HepG2 (cell line): ENCODE results near the gene GPC3. TPM values are rescaled to one million over a fixed set of nuclear protein-coding genes. Genes with fewer than 3 reads are reported as not detected.
A peak's percentile ranks its signal among the peaks of the same experiment; 100 is the strongest.

Source experiments
- ATAC-seq: fragments of 200-7000 bp; cut with Tn5 transposase; 3 replicates; pipeline ENCODE4 v1.9.1; 2020; ENCODE audit warnings: mild to moderate bottlenecking, moderate library complexity
- BruUV-seq: library from RNA; stranded (reverse); fragments of 400-500 nt; replicated peaks from 2 replicates; lab custom pipeline; 2021; lab: Mats Ljungman, UMichigan
- CTCF ChIA-PET: fragments of 300-600 bp; formaldehyde crosslinking; extraction: SDS; loops from one replicate; lab custom pipeline; 2021; ENCODE audit warnings: low total read pairs, inconsistent platforms, low intra/inter-chr PET ratio; lab: Yijun Ruan, JAX
- POLR2A ChIA-PET: fragments of 350-600 bp; sonication (Branson Sonifier 250); formaldehyde crosslinking; loops from one replicate; lab custom pipeline; 2020; ENCODE audit warnings: antibody characterized with exemption, inconsistent platforms; lab: Yijun Ruan, JAX
- DNase-seq: peaks from one replicate; pipeline ENCODE4 v3.0.0-alpha.2; 2015; ENCODE audit warnings: low spot score
- FAIRE-seq: peaks from 3 replicates; lab custom pipeline; 2011; peaks lifted over from hg19 to GRCh38; lab: Jason Lieb, UNC
- H2AFZ ChIP-seq: one replicate; pipeline ENCODE4 v1.6.1; 2011; ENCODE audit warnings: low read length, inconsistent platforms
- H3K27ac ChIP-seq: fragments of 300-600 bp; 3 replicates; pipeline ENCODE4 v1.8.0; 2011; ENCODE audit warnings: mixed run types, mild to moderate bottlenecking, mixed read lengths, low read length, inconsistent platforms; ENCODE audit not compliant: insufficient read depth; ENCODE audit errors: extremely low read length
- H3K27me3 ChIP-seq, 2 experiments: fragments of 200-600 bp in 1 of 2; 2 replicates in 1 of 2; 3 replicates in 1 of 2; pipeline versions ENCODE4 v1.6.0 to v1.8.0; 2011; ENCODE audit warnings: low read length in 2 of 2, mild to moderate bottlenecking in 2 of 2, moderate library complexity in 2 of 2, inconsistent platforms in 1 of 2; ENCODE audit not compliant: insufficient read depth in 2 of 2, control insufficient read depth in 1 of 2
- H3K36me3 ChIP-seq, 2 experiments: fragments of 200-600 bp in 1 of 2; replicated peaks in 1 of 2; 2 replicates in 1 of 2; 3 replicates in 1 of 2; pipeline versions ENCODE4 v1.5.1 to v1.8.0; 2011; ENCODE audit warnings: low read length in 2 of 2, inconsistent platforms in 1 of 2; ENCODE audit not compliant: insufficient read depth in 2 of 2, control insufficient read depth in 1 of 2
- H3K4me1 ChIP-seq: 2 replicates; pipeline ENCODE4 v1.5.1; 2012; ENCODE audit warnings: low read length, inconsistent platforms; ENCODE audit not compliant: insufficient read depth
- H3K4me2 ChIP-seq: 2 replicates; pipeline ENCODE4 v1.6.0; 2011; ENCODE audit warnings: low read depth, low read length, inconsistent platforms
- H3K4me3 ChIP-seq, 3 experiments: fragments of 200-600 bp in 1 of 3; sonication (generic), shearing (Covaris generic) in 1 of 3; replicated peaks in 1 of 3; 2 replicates each; pipeline ENCODE4 v1.5.1; 2011 to 2016; ENCODE audit warnings: low read length in 3 of 3, inconsistent platforms in 2 of 3, low read depth in 2 of 3, mild to moderate bottlenecking in 2 of 3, control low read depth in 1 of 3, mixed read lengths in 1 of 3; ENCODE audit not compliant: insufficient read depth in 1 of 3
- H3K79me2 ChIP-seq: one replicate; pipeline ENCODE4 v1.6.1; 2011; ENCODE audit warnings: low read length, inconsistent platforms; ENCODE audit not compliant: insufficient read depth
- H3K9ac ChIP-seq: 2 replicates; pipeline ENCODE4 v1.6.0; 2011; ENCODE audit warnings: mild to moderate bottlenecking, low read depth, low read length, inconsistent platforms; ENCODE audit not compliant: insufficient read depth
- H3K9me3 ChIP-seq: 2 replicates; pipeline ENCODE4 v1.5.1; 2012; ENCODE audit warnings: mild to moderate bottlenecking, low read length
- H4K20me1 ChIP-seq: 2 replicates; pipeline ENCODE4 v1.6.0; 2011; ENCODE audit warnings: inconsistent platforms, mild to moderate bottlenecking, low read length, moderate library complexity; ENCODE audit not compliant: insufficient read depth
- FOXC1 ChIP-seq: sonication (generic); formaldehyde crosslinking; IDR thresholded peaks from 2 replicates; pipeline ENCODE4 v1.8.0; 2022; ENCODE audit warnings: mild to moderate bottlenecking, missing genetic modification reagents, borderline replicate concordance
- NFYB ChIP-seq: sonication (generic); formaldehyde crosslinking; IDR thresholded peaks from 2 replicates; pipeline ENCODE4 v1.4.0; 2020; ENCODE audit warnings: missing genetic modification reagents
- NRL ChIP-seq: sonication (generic); formaldehyde crosslinking; IDR thresholded peaks from 2 replicates; pipeline ENCODE4 v1.5.0; 2020; ENCODE audit warnings: missing genetic modification reagents, mild to moderate bottlenecking, moderate library complexity, borderline replicate concordance
- POLR2A ChIP-seq, 2 experiments: IDR thresholded peaks; 2 replicates each; pipeline ENCODE4 v1.6.1; 2011; ENCODE audit warnings: low read depth in 2 of 2, low read length in 2 of 2, mild to moderate bottlenecking in 1 of 2, moderate library complexity in 1 of 2; ENCODE audit not compliant: insufficient read depth in 1 of 2
- RBM22 ChIP-seq: fragments of 200-400 bp; formaldehyde crosslinking; optimal IDR thresholded peaks from 2 replicates; pipeline ENCODE3; 2017; ENCODE audit warnings: mild to moderate bottlenecking, low read length, moderate library complexity
- SMAD9 ChIP-seq: sonication (generic); formaldehyde crosslinking; IDR thresholded peaks from 2 replicates; pipeline ENCODE4 v1.5.1; 2020; ENCODE audit warnings: mild to moderate bottlenecking, missing genetic modification reagents
- ZMAT3 ChIP-seq: sonication (generic); formaldehyde crosslinking; conservative IDR thresholded peaks from 2 replicates; pipeline ENCODE4 v1.7.0; 2021; ENCODE audit warnings: missing genetic modification reagents
- ZNF614 ChIP-seq: IDR thresholded peaks from 2 replicates; pipeline ENCODE4 v1.6.1; 2018; ENCODE audit warnings: missing biosample characterization, missing genetic modification reagents, inconsistent platforms, borderline replicate concordance
- WGBS: methylation state at CpG from one replicate; pipeline ENCODE4 v1.1.6; 2017; ENCODE audit warnings: low lambda C conversion rate; 5-methylcytosine and 5-hydroxymethylcytosine counted together
- in situ Hi-C: cut with HindIII; loops from 2 replicates; pipeline ENCODE4 v1.10.0; 2017; ENCODE audit warnings: low pct_unique_long_range_greater_than_20kb; ENCODE audit not compliant: extremely low pct_ligation_motif_present
- intact Hi-C: fragments of 100-400 bp; cut with micrococcal nuclease; formaldehyde crosslinking; loops from one replicate; pipeline ENCODE4 v1.10.0; 2022; ENCODE audit not compliant: unreplicated experiment
- polyA plus RNA-seq, 8 experiments: library from polyadenylated mRNA; depleted of rRNA in 3 of 8; stranded (reverse) in 7 of 8; unstranded in 1 of 8; fragments of >200 nt; fragmentation: Illumina TruSeq in 4 of 8; extraction: Trizol in 4 of 8; gene quantifications; 2 replicates each; pipeline versions ENCODE4 v1.2.1 to v1.2.3, GENCODE V29; 2011 to 2016; ENCODE audit warnings: low read depth in 4 of 8, missing spikeins in 1 of 8, mixed read lengths in 1 of 8; ENCODE audit not compliant: insufficient read depth in 1 of 8
- total RNA-seq, 5 experiments: library from RNA; depleted of rRNA; stranded (reverse); fragments of >200 nt; fragmentation: Illumina TruSeq; extraction: Trizol; gene quantifications; 2 replicates each; pipeline ENCODE4 v1.2.3, GENCODE V29; 2016; ENCODE audit warnings: low read depth in 1 of 5

Gene GPC3
- total and polyA plus RNA-seq, 2 of the 13 experiments (the other 11 are each of a cell fraction or from before 2014, with no cell fraction given), result 1,799 to 3,263 TPM

- TF ChIP-seq POLR2A (IDR thresholded peaks at IDR 0.05; ENCODE audit: insufficient read depth in 1 of 2, low read depth in 2 of 2, low read length in 2 of 2) (0 out of 4 replicates have a peak, but pooled peaks of 1 of the 2 experiments have one; percentile 17), NFYB (CRISPR knock-in tag) (no peak), RBM22 (peak; percentile 89), SMAD9 (CRISPR knock-in tag) (no peak), NRL (CRISPR knock-in tag) (no peak), ZMAT3 (CRISPR knock-in tag) (no peak)
Measured at GRCh38 chrX:133697656-133698055, 287.7 kb downstream of the GPC3 start (continued).

GRCh38 chrX:133689997-133690599 is 295.3 kb downstream of the GPC3 start:
- Histone ChIP-seq H3K9ac (no peak overlapping the region), H4K20me1 (peaks cover 42% of the 10 kb centered on the region), H3K4me3 (no peak overlapping the region), H3K4me1 (0 out of 2 replicates have a peak, but pooled peaks cover 2% of the 10 kb centered on the region), H3K4me2 (no peak overlapping the region), H3K27me3 (no peaks in the 10 kb centered on the region), H3K27ac (no peak overlapping the region), H3K36me3 (peaks cover 5 to 52% of the 10 kb centered on the region in 2 experiments), H3K9me3 (no peaks in the 10 kb centered on the region), H2AFZ (no peak overlapping the region), H3K79me2 (peaks cover 2% of the 10 kb centered on the region)
- BruUV-seq, result no TSS peak
- CTCF ChIA-PET, result no interaction called here
- POLR2A ChIA-PET, result no interaction called here
- in situ Hi-C loops (no loop called here), intact Hi-C loops (no loop called here)
- FAIRE-seq (no peak), ATAC-seq (no peak), DNase-seq (no peak)
- TF ChIP-seq RBM22 (peak; percentile 96), FOXC1 (CRISPR knock-in tag) (no peak), ZNF614 (CRISPR knock-in tag) (no peak)
- 100% methylated on average over 1 of the region's 1 CpG for WGBS
